ENCODE results near the gene KRTAP19-7. TPM values are rescaled to one million over a fixed set of nuclear protein-coding genes. Genes with fewer than 3 reads are reported as not detected.

KRTAP19-7 gene, protein sequence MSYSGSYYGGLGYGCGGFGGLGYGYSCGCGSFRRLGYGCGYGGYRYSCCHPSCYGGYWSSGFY
- total RNA-seq (2014; rRNA removed) (not detected in 2 replicates), Bru-seq, nascent RNA (not detected), BruChase-seq, experiment 1, labeled RNA remaining after a 6-hour chase (not detected), BruChase-seq, experiment 2, labeled RNA remaining after a 2-hour chase (not detected)
- long read RNA-seq, result 0 reads

- ChIA-PET POLR2A (ENCODE audit: unreplicated experiment) (no interaction called here), CTCF (no interaction called here)
- TF ChIP-seq EZH2phosphoT487 (IDR thresholded peaks at IDR 0.05; ENCODE audit: borderline replicate concordance, low read length), result no peak
- TF ChIP-seq CTCF (conservative IDR thresholded peaks at IDR 0.05; ENCODE audit: low read depth, low read length), result no peak
- no peak for TF ChIP-seq EZH2 (IDR thresholded peaks at IDR 0.05; ENCODE audit: low read length, unreplicated experiment)
- DNase-seq (no peak), ATAC-seq (no peak)
- Histone ChIP-seq H3K27me3 (ENCODE audit: low read length) (no peaks in the 10 kb centered on the region), H3K9me2 (replicated peaks; ENCODE audit: low read length) (no peaks in the 10 kb centered on the region), H3K79me2 (ENCODE audit: low read length) (no peaks in the 10 kb centered on the region), H3F3A (ENCODE audit: low read length, unreplicated experiment) (no peaks in the 10 kb centered on the region), H3K4me3 (ENCODE audit: low read length) (no peak within 1 kb of the TSS), H2AFZ (ENCODE audit: low read length) (no peak within 1 kb of the TSS), H3K9ac (ENCODE audit: low read length) (no peak within 1 kb of the TSS), H3K36me3 (ENCODE audit: low read depth, low read length) (no peaks in the 10 kb centered on the region), H3K4me1 (ENCODE audit: insufficient read depth, low read length) (no peaks in the 10 kb centered on the region), H3K4me2 (ENCODE audit: low read length) (no peak within 1 kb of the TSS), H3K27ac (ENCODE audit: low read length) (no peak within 1 kb of the TSS), H3K9me3 (ENCODE audit: low read length) (no peaks in the 10 kb centered on the region), H4K20me1 (ENCODE audit: low read length) (no peaks in the 10 kb centered on the region)
- intact Hi-C loops (cut with micrococcal nuclease), result no loop called here
- no TSS peak for BruUV-seq (replicated peaks)
Measured at GRCh38 chr21:30561264-30561895, at the start of gene KRTAP19-7. Gene KRTAP19-7 (minus strand): TSS chr21:30561314. CDS start chr21:30561289, 25 bp downstream.

DNA sequence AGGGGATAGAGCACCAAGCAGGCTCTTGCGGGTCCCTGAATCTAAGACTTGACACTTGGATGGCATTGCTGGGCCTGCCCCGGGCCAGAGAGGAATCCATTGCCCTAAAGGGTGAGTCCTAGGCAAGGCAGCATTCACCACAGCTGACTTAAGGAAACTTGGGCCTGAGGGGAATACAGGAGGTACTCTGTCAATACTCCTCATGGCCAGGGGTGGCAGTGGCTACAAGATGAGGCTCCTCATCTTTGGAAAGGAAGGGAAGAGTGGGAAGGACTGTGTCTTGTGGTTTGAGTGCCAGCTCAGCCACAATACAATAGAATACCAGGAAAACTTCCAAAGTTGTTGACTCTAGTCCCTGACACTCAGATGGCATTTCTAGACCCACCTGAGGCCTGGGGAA, 44.9 kb upstream of the KRTAP19-7 start:
- Histone ChIP-seq H3K79me2 (ENCODE audit: low read length) (no peaks in the 10 kb centered on the region), H3K9me3 (ENCODE audit: low read length) (no peaks in the 10 kb centered on the region), H3K4me2 (ENCODE audit: low read length) (no peak overlapping the region), H3K9ac (ENCODE audit: low read length) (no peak overlapping the region), H4K20me1 (ENCODE audit: low read length) (no peaks in the 10 kb centered on the region), H3K27me3 (ENCODE audit: low read length) (no peaks in the 10 kb centered on the region), H3K27ac (ENCODE audit: low read length) (no peak overlapping the region), H2AFZ (ENCODE audit: low read length) (no peak overlapping the region), H3K36me3 (ENCODE audit: low read depth, low read length) (no peaks in the 10 kb centered on the region), H3K9me2 (replicated peaks; ENCODE audit: low read length) (no peaks in the 10 kb centered on the region), H3K4me1 (ENCODE audit: insufficient read depth, low read length) (no peaks in the 10 kb centered on the region), H3F3A (ENCODE audit: low read length, unreplicated experiment) (no peaks in the 10 kb centered on the region), H3K4me3 (ENCODE audit: low read length) (no peak overlapping the region)
- ChIA-PET CTCF (no interaction called here), POLR2A (ENCODE audit: unreplicated experiment) (no interaction called here)
- ATAC-seq (peak; percentile 31; the same call in 1 of the 2 replicates), DNase-seq (peak; percentile 53)
- BruUV-seq (replicated peaks), result no TSS peak
- intact Hi-C loops (cut with micrococcal nuclease), result no loop called here
- TF ChIP-seq EZH2 (IDR thresholded peaks at IDR 0.05; ENCODE audit: low read length, unreplicated experiment), result no peak
- no peak for TF ChIP-seq EZH2phosphoT487 (IDR thresholded peaks at IDR 0.05; ENCODE audit: borderline replicate concordance, low read length)
- TF ChIP-seq CTCF (conservative IDR thresholded peaks at IDR 0.05; ENCODE audit: low read depth, low read length), result peak; percentile 42; the same call in 1 of the 2 replicates

GRCh38 chr21:30600787-30601186, 39.7 kb upstream of the KRTAP19-7 start, which contains the start of gene KRTAP22-1:
Gene KRTAP22-1 (plus strand): TSS chr21:30601087.
- H2AFZ ChIP-seq (ENCODE audit: low read length), result no peak within 1 kb of the TSS
- H3K9me3 ChIP-seq (ENCODE audit: low read length), result no peaks in the 10 kb centered on the region
- H3K4me1 ChIP-seq (ENCODE audit: insufficient read depth, low read length), result no peaks in the 10 kb centered on the region
- no peaks in the 10 kb centered on the region for H3K36me3 ChIP-seq (ENCODE audit: low read depth, low read length)
- no peak within 1 kb of the TSS for H3K9ac ChIP-seq (ENCODE audit: low read length)
- no TSS peak for BruUV-seq (replicated peaks)
- no peak within 1 kb of the TSS for H3K27ac ChIP-seq (ENCODE audit: low read length)
- H3F3A ChIP-seq (ENCODE audit: low read length, unreplicated experiment), result no peaks in the 10 kb centered on the region
- no peak for ATAC-seq
- no peaks in the 10 kb centered on the region for H3K27me3 ChIP-seq (ENCODE audit: low read length)
- DNase-seq, result no peak
- no peaks in the 10 kb centered on the region for H4K20me1 ChIP-seq (ENCODE audit: low read length)
- intact Hi-C loops (cut with micrococcal nuclease), result no loop called here
- POLR2A ChIA-PET (ENCODE audit: unreplicated experiment), result no interaction called here
- TF ChIP-seq CTCF (conservative IDR thresholded peaks at IDR 0.05; ENCODE audit: low read depth, low read length) (no peak), EZH2phosphoT487 (IDR thresholded peaks at IDR 0.05; ENCODE audit: borderline replicate concordance, low read length) (no peak), EZH2 (IDR thresholded peaks at IDR 0.05; ENCODE audit: low read length, unreplicated experiment) (no peak)
- CTCF ChIA-PET, result no interaction called here
- no peak within 1 kb of the TSS for H3K4me3 ChIP-seq (ENCODE audit: low read length)
- no peaks in the 10 kb centered on the region for H3K9me2 ChIP-seq (replicated peaks; ENCODE audit: low read length)
- no peak within 1 kb of the TSS for H3K4me2 ChIP-seq (ENCODE audit: low read length)
- no peaks in the 10 kb centered on the region for H3K79me2 ChIP-seq (ENCODE audit: low read length)
